CD4-positive, alpha-beta memory T cell (primary cell): ENCODE data around the gene CHD9. TPM values are rescaled to one million over a fixed set of nuclear protein-coding genes. Genes with fewer than 3 reads are reported as not detected.

ENCODE experiments used
- CTCF ChIA-PET: fragments of 350-600 bp; sonication (Branson Sonifier 250); formaldehyde crosslinking; loops from one replicate; lab custom pipeline; 2021; ENCODE audit warnings: inconsistent platforms; ENCODE audit not compliant: partially characterized antibody; lab: Charles Lee
- POLR2A ChIA-PET: fragments of 350-600 bp; sonication (Branson Sonifier 250); formaldehyde crosslinking; loops from one replicate; lab custom pipeline; 2021; ENCODE audit not compliant: partially characterized antibody; lab: Charles Lee
- DNase-seq, 5 donors: peaks; one replicate each; pipeline versions ENCODE4 v3.0.0 to v3.0.0-alpha.2; 2020 to 2022; ENCODE audit warnings: mixed read lengths in 1 of 5
- H3K27ac ChIP-seq: one replicate; pipeline ENCODE4 v1.7.0; 2013; ENCODE audit warnings: low read depth, low read length
- H3K27me3 ChIP-seq: 2 replicates; pipeline ENCODE4 v1.7.0; 2013; ENCODE audit warnings: mild to moderate bottlenecking, low read length, moderate library complexity; ENCODE audit not compliant: insufficient read depth
- H3K36me3 ChIP-seq: 2 replicates; pipeline ENCODE4 v1.7.0; 2013; ENCODE audit warnings: mild to moderate bottlenecking, low read length, moderate library complexity; ENCODE audit not compliant: insufficient read depth
- H3K4me1 ChIP-seq: 2 replicates; pipeline ENCODE4 v1.7.0; 2013; ENCODE audit warnings: mild to moderate bottlenecking, low read length, moderate library complexity; ENCODE audit not compliant: insufficient read depth
- H3K4me3 ChIP-seq, 2 donors: one replicate each; pipeline ENCODE4 v1.7.0; 2013; ENCODE audit warnings: low read length in 2 of 2, mild to moderate bottlenecking in 1 of 2
- H3K9me3 ChIP-seq, 2 donors: one replicate each; pipeline ENCODE4 v1.7.0; 2013; ENCODE audit warnings: low read length in 2 of 2, control low read depth in 1 of 2; ENCODE audit not compliant: control insufficient read depth in 1 of 2
- H3K27ac Mint-ChIP-seq, 7 donors: one replicate each; pipeline ENCODE4 v1.8.0; 2020 to 2021; ENCODE audit warnings: mixed read lengths in 7 of 7, mild to moderate bottlenecking in 6 of 7, inconsistent platforms in 3 of 7, moderate library complexity in 3 of 7
- H3K27me3 Mint-ChIP-seq, 2 donors: one replicate each; pipeline ENCODE4 v1.8.0; 2020 to 2021; ENCODE audit warnings: mixed read lengths in 2 of 2
- H3K36me3 Mint-ChIP-seq, 2 donors: one replicate each; pipeline ENCODE4 v1.8.0; 2020 to 2021; ENCODE audit warnings: mixed read lengths in 2 of 2, inconsistent platforms in 1 of 2, mild to moderate bottlenecking in 1 of 2
- H3K4me1 Mint-ChIP-seq, 4 donors: one replicate each; pipeline ENCODE4 v1.8.0; 2020 to 2021; ENCODE audit warnings: mixed read lengths in 4 of 4, mild to moderate bottlenecking in 1 of 4
- H3K4me3 Mint-ChIP-seq, 8 donors: one replicate each; pipeline ENCODE4 v1.8.0; 2020 to 2021; ENCODE audit warnings: mixed read lengths in 8 of 8, mild to moderate bottlenecking in 7 of 8, moderate library complexity in 6 of 8, inconsistent platforms in 3 of 8
- H3K9me3 Mint-ChIP-seq, 8 donors: one replicate each; pipeline ENCODE4 v1.8.0; 2020 to 2021; ENCODE audit warnings: mixed read lengths in 8 of 8, mild to moderate bottlenecking in 5 of 8, inconsistent platforms in 3 of 8, moderate library complexity in 1 of 8
- intact Hi-C: fragments of 100-400 bp; cut with micrococcal nuclease; formaldehyde crosslinking; loops from one replicate; pipeline ENCODE4 v1.15.1; 2023
- polyA plus RNA-seq, 2 donors: library from polyadenylated mRNA; unstranded; fragments of 300-500 nt; fragmentation: Illumina TruSeq; gene quantifications; one replicate each; pipeline ENCODE4 v1.2.3, GENCODE V29; 2021
- total RNA-seq, 2 experiments: library from RNA; stranded (reverse); gene quantifications; one replicate each; pipeline ENCODE4 v1.2.3, GENCODE V29; 2021

CHD9 gene
- total and polyA plus RNA-seq, 4 experiments from 2014 or later = 22.9 to 49.7 (median 39.5) TPM

DNA sequence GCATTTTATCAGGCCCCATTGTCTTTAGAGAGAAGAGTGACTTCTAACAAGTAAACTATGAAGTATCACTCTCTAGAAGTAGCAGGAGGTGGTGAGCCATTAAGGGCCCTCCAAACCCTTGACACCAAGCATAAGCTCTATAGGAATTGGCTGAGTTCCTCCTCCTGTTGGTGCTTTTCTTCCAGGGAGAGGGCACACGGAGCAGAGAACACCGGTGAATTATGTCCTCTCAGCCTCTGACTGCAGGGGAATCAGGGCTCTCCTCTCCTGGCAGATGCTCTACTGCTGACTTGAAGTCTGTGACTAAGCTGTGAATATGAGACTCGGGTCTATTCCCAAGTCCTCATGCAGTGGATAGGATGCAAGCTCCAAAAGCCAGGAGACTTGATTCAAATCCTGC is 32.3 kb downstream of the CHD9 start:
- Histone ChIP-seq H3K4me1 (peaks cover 22% of the 10 kb centered on the region), H3K36me3 (no peaks in the 10 kb centered on the region), H3K4me3 (no peak overlapping the region), H3K27me3 (no peaks in the 10 kb centered on the region), H3K9me3 (no peaks in the 10 kb centered on the region), H3K27ac (no peak overlapping the region)
- Mint-ChIP-seq H3K27me3 (no peaks in the 10 kb centered on the region), H3K27ac (no peak overlapping the region), H3K4me3 (no peak overlapping the region), H3K36me3 (no peaks in the 10 kb centered on the region), H3K9me3 (no peaks in the 10 kb centered on the region), H3K4me1 (peaks cover 9 to 31% (median 24%) of the 10 kb centered on the region in 4 donors)
- ChIA-PET POLR2A (no interaction called here), CTCF (interaction anchor here (1.5 to 1.6 kb wide), 2 partner anchors 12 to 73 kb away, joined by 4 read pairs; no protein-coding TSS in a partner anchor)
- intact Hi-C loops = no loop called here
- no peak for DNase-seq

DNA sequence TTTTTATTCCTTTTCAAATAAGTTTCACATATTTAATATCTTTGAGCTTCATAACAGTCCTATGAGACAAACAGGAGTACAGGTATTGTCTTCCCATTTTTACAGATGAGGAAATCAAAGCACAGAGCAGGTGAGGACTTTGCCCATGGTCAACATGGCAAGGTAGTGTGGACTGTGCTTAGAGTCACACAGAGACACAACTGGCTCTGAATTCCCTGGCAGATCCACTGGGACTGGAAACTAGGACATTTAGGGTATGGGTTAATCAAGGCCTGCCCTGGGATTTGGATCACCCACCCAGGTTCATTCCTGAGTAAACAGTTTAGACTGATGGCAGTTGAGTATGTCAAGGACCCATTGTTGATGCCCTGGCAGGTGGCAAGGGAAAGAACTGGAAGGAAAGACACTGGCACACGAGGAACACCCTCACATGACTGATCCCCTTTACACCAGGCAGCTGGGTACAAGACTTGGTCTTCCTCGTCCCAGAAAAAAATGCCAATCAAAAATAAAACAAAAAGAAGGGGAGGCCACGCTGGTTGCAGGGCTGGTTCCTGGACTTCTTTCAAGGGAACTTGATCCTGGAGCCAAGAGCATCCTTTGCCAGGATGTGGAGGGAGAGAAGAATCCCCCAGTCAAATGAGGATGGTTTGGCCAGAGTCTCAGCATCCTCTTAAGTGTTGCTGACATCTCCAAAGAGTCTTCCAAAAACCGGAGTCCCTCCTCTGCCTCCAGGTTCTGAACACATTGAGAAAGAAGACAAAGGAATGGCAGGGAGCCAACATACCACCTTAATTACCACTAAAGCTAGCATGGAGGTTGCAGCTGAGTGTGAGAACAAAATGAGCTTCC is 34.9 kb downstream of the CHD9 start:
- H3K36me3 ChIP-seq = no peaks in the 10 kb centered on the region
- ChIA-PET POLR2A (no interaction called here), CTCF (no interaction called here)
- Mint-ChIP-seq H3K4me3 (peak overlapping the region in 3 of 8 donors; percentile 10 to 15 (median 13)), H3K36me3 (no peaks in the 10 kb centered on the region), H3K4me1 (peaks cover 9 to 46% (median 38%) of the 10 kb centered on the region in 4 donors), H3K27me3 (no peaks in the 10 kb centered on the region), H3K9me3 (no peaks in the 10 kb centered on the region), H3K27ac (peak overlapping the region in 4 of 7 donors; percentile 18 to 90 (median 65))
- DNase-seq = no peak
- H3K27ac ChIP-seq = no peak overlapping the region
- H3K4me3 ChIP-seq = no peak overlapping the region
- H3K27me3 ChIP-seq = no peaks in the 10 kb centered on the region
- no peaks in the 10 kb centered on the region for H3K9me3 ChIP-seq
- intact Hi-C loops = no loop called here
- H3K4me1 ChIP-seq = peaks cover 29% of the 10 kb centered on the region

- Mint-ChIP-seq H3K9me3 (no peaks in the 10 kb centered on the region), H3K27ac (peak overlapping the region in 3 of 7 donors; percentile 53 to 90 (median 71)), H3K36me3 (no peaks in the 10 kb centered on the region), H3K4me1 (peaks cover 12 to 49% (median 42%) of the 10 kb centered on the region in 4 donors), H3K4me3 (peak overlapping the region in 4 of 8 donors; percentile 15 to 60 (median 39)), H3K27me3 (no peaks in the 10 kb centered on the region)
- DNase-seq = no peak
- ChIA-PET POLR2A (no interaction called here), CTCF (interaction anchor here (0.7 kb wide), 1 partner anchor 69 kb away, joined by 4 read pairs; no protein-coding TSS in a partner anchor)
- no peaks in the 10 kb centered on the region for H3K27me3 ChIP-seq
- intact Hi-C loops = no loop called here
- no peak overlapping the region for H3K27ac ChIP-seq
- H3K9me3 ChIP-seq = no peaks in the 10 kb centered on the region
- H3K4me1 ChIP-seq = peaks cover 29% of the 10 kb centered on the region
- no peak overlapping the region for H3K4me3 ChIP-seq
- H3K36me3 ChIP-seq = no peaks in the 10 kb centered on the region
Observed at GRCh38 chr16:53090286-53090590, 35.4 kb downstream of the CHD9 start.

- H3K9me3 Mint-ChIP-seq = no peaks in the 10 kb centered on the region
- intact Hi-C loops = no loop called here
- Histone ChIP-seq H3K36me3 (no peaks in the 10 kb centered on the region), H3K27me3 (no peaks in the 10 kb centered on the region), H3K9me3 (no peaks in the 10 kb centered on the region), H3K4me1 (peaks cover 29% of the 10 kb centered on the region), H3K4me3 (no peak overlapping the region), H3K27ac (no peak overlapping the region)
- POLR2A ChIA-PET = no interaction called here
- H3K27ac Mint-ChIP-seq = peak overlapping the region in 4 of 7 donors; percentile 10 to 90 (median 74)
- DNase-seq = no peak
- CTCF ChIA-PET = interaction anchor here (0.7 kb wide), 1 partner anchor 69 kb away, joined by 4 read pairs; no protein-coding TSS in a partner anchor
- H3K27me3 Mint-ChIP-seq = no peaks in the 10 kb centered on the region
- no peaks in the 10 kb centered on the region for H3K36me3 Mint-ChIP-seq
- peak overlapping the region in 7 of 8 donors; percentile 4 to 62 (median 42) for H3K4me3 Mint-ChIP-seq
- peaks cover 12 to 49% (median 42%) of the 10 kb centered on the region in 4 donors for H3K4me1 Mint-ChIP-seq
Observed at GRCh38 chr16:53090591-53091411, 36.0 kb downstream of the CHD9 start.

DNA sequence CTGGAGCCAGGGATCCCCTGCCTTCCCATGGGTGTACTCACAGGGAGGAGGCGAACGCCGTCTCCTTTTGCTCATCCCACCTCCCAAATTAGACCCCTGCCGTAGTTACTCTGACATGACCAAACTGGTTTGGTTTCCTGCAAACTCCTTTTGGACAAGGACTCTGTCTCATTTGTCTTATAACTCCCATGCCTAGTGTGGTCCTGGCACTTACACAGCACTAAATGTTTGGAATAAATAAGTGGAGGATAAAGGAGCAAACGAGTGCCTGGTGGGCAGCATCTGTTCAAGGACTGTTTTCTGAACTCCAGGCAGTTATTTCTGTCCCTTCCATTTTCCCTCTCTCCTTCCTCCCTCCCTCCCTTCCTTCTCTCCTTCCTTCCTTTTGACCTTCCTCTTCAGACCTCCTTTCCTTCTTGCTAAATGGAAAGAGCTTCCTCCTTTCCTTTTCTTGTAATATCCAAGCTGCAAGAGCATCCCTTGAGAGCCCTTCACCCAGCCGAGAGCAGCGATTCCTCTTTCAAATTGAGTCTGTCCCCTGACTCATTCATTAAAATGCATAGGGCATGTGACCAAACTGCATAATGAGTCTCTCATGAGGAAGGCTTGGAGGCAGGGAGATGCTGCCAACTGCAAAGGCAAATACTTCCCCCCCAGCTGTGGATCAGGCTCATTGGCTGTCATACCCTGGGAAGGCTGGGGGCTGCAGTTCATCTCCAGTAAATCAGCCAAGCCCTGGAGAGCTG is 36.8 kb downstream of the CHD9 start:
- intact Hi-C loops = no loop called here
- no peak overlapping the region for H3K27ac ChIP-seq
- no peak for DNase-seq
- no peaks in the 10 kb centered on the region for H3K27me3 Mint-ChIP-seq
- H3K9me3 Mint-ChIP-seq = no peaks in the 10 kb centered on the region
- H3K4me3 Mint-ChIP-seq = peak overlapping the region in 5 of 8 donors; percentile 5 to 62 (median 49)
- H3K27me3 ChIP-seq = no peaks in the 10 kb centered on the region
- H3K9me3 ChIP-seq = no peaks in the 10 kb centered on the region
- peak overlapping the region in 4 of 7 donors; percentile 29 to 83 (median 50) for H3K27ac Mint-ChIP-seq
- H3K36me3 ChIP-seq = no peaks in the 10 kb centered on the region
- CTCF ChIA-PET = no interaction called here
- H3K4me1 ChIP-seq = peaks cover 29% of the 10 kb centered on the region
- no peak overlapping the region for H3K4me3 ChIP-seq
- no peaks in the 10 kb centered on the region for H3K36me3 Mint-ChIP-seq
- POLR2A ChIA-PET = no interaction called here
- peaks cover 12 to 49% (median 42%) of the 10 kb centered on the region in 4 donors for H3K4me1 Mint-ChIP-seq

GRCh38 chr16:53092284-53092683 is 37.5 kb downstream of the CHD9 start:
- Histone ChIP-seq H3K27me3 (no peaks in the 10 kb centered on the region), H3K27ac (no peak overlapping the region), H3K9me3 (no peaks in the 10 kb centered on the region), H3K36me3 (no peaks in the 10 kb centered on the region), H3K4me3 (no peak overlapping the region), H3K4me1 (peaks cover 33% of the 10 kb centered on the region)
- CTCF ChIA-PET = no interaction called here
- no peaks in the 10 kb centered on the region for H3K36me3 Mint-ChIP-seq
- H3K27me3 Mint-ChIP-seq = no peaks in the 10 kb centered on the region
- no peak overlapping the region for H3K4me3 Mint-ChIP-seq
- peaks cover 12 to 55% (median 44%) of the 10 kb centered on the region in 4 donors for H3K4me1 Mint-ChIP-seq
- POLR2A ChIA-PET = no interaction called here
- peak overlapping the region in 3 of 7 donors; percentile 43 to 48 (median 47) for H3K27ac Mint-ChIP-seq
- DNase-seq = no peak
- intact Hi-C loops = no loop called here
- no peaks in the 10 kb centered on the region for H3K9me3 Mint-ChIP-seq
